ENCODE measurements around the gene CYP4F2. TPM values are rescaled to one million over a fixed set of nuclear protein-coding genes. Genes with fewer than 3 reads are reported as not detected.

Gene CYP4F2
- polyA plus RNA-seq, 1 donor (not counting 4 experiments of a cell fraction or from before 2014, with no cell fraction given): 0.13 TPM

DNA sequence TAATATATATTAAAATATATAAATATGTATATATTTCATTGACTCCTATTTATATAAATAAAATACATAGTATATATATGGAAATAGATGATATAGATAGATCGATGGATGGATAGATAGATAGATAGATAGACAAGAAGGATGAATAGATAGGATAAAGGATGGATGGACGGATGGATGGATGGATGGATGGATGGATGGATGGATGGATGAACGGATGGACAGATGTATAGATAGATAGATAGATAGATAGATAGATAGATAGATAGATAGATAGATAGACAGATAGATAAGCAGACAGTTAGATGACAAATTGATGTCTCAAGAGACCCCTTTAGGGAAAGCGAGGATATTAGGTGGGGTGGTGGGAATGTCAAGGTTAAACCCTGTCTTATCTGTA is 21.4 kb upstream of the CYP4F2 start:
- Histone ChIP-seq H3K9ac (ENCODE audit: control insufficient read depth, extremely low read depth, insufficient read depth, low read length) (no peak overlapping the region), H3K79me2 (ENCODE audit: control insufficient read depth, insufficient read depth, low read length) (no peaks in the 10 kb centered on the region), H3K36me3 (ENCODE audit: control insufficient read depth in 2 of 2, extremely low read depth in 1 of 2, insufficient read depth in 2 of 2, low read length in 2 of 2) (peaks cover 0 to 6% of the 10 kb centered on the region in 2 experiments), H3K27me3 (ENCODE audit: control insufficient read depth, extremely low read depth, insufficient read depth, low read length) (no peaks in the 10 kb centered on the region), H3K4me2 (ENCODE audit: control insufficient read depth, extremely low read depth, insufficient read depth, low read depth, low read length) (no peak overlapping the region), H4K20me1 (ENCODE audit: control insufficient read depth, extremely low read depth, insufficient read depth, low read length) (no peaks in the 10 kb centered on the region), H3K27ac (ENCODE audit: control insufficient read depth, insufficient read depth, low read length) (no peak overlapping the region), H2AFZ (ENCODE audit: control insufficient read depth, low read length) (no peak overlapping the region), H3K9me3 (ENCODE audit: control insufficient read depth, low read depth, low read length) (no peaks in the 10 kb centered on the region), H3K4me1 (ENCODE audit: control insufficient read depth, extremely low read depth, insufficient read depth, low read length) (no peaks in the 10 kb centered on the region), H3K9me1 (ENCODE audit: control insufficient read depth, extremely low read depth, insufficient read depth, low read length) (no peaks in the 10 kb centered on the region), H3K4me3 (ENCODE audit: control insufficient read depth in 2 of 3, extremely low read depth in 1 of 3, insufficient read depth in 2 of 3, low read depth in 1 of 3, low read length in 3 of 3) (no peak overlapping the region)
- TF ChIP-seq, protein P1, sequence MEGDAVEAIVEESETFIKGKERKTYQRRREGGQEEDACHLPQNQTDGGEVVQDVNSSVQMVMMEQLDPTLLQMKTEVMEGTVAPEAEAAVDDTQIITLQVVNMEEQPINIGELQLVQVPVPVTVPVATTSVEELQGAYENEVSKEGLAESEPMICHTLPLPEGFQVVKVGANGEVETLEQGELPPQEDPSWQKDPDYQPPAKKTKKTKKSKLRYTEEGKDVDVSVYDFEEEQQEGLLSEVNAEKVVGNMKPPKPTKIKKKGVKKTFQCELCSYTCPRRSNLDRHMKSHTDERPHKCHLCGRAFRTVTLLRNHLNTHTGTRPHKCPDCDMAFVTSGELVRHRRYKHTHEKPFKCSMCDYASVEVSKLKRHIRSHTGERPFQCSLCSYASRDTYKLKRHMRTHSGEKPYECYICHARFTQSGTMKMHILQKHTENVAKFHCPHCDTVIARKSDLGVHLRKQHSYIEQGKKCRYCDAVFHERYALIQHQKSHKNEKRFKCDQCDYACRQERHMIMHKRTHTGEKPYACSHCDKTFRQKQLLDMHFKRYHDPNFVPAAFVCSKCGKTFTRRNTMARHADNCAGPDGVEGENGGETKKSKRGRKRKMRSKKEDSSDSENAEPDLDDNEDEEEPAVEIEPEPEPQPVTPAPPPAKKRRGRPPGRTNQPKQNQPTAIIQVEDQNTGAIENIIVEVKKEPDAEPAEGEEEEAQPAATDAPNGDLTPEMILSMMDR (optimal IDR thresholded peaks at IDR 0.05 in 1 of 3, IDR thresholded peaks at IDR 0.05 in 1 of 3, conservative IDR thresholded peaks at IDR 0.05 in 1 of 3; ENCODE audit: extremely low read depth in 1 of 3, insufficient read depth in 2 of 3, low read length in 3 of 3): no peak
- no peak for TF ChIP-seq EZH2 (IDR thresholded peaks at IDR 0.05; ENCODE audit: low read length)
- no peak for FAIRE-seq
- dilution Hi-C loops (cut with MboI; ENCODE audit: extremely low pct_ligation_motif_present, low sequenced_read_pairs): no loop called here
- no peak for DNase-seq (ENCODE audit: low read depth, low spot score)

DNA sequence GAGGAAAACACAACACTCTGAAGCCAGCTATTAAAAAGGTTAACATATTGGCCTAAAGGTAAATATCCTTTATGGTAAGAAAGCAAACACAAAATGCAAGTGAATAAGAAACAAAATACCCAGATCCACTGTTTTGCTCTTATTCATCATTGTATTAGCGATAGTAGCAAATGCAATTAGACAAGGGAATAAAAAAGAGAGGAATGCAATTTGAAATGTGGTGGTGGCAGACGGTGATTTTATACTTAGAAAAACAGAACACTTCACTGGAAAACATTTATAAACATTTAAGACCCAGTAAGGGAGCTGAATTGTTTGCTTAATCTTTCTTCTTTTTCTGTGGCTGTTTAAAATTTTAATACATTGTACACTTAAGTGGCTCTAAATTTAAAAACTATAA is 17.2 kb upstream of the CYP4F2 start:
- Histone ChIP-seq H3K27ac (ENCODE audit: control insufficient read depth, insufficient read depth, low read length) (no peak overlapping the region), H3K4me3 (ENCODE audit: control insufficient read depth in 2 of 3, extremely low read depth in 1 of 3, insufficient read depth in 2 of 3, low read depth in 1 of 3, low read length in 3 of 3) (no peak overlapping the region), H4K20me1 (ENCODE audit: control insufficient read depth, extremely low read depth, insufficient read depth, low read length) (no peaks in the 10 kb centered on the region), H3K9me1 (ENCODE audit: control insufficient read depth, extremely low read depth, insufficient read depth, low read length) (no peaks in the 10 kb centered on the region), H3K36me3 (ENCODE audit: control insufficient read depth in 2 of 2, extremely low read depth in 1 of 2, insufficient read depth in 2 of 2, low read length in 2 of 2) (peaks cover 0 to 2% of the 10 kb centered on the region in 2 experiments), H3K79me2 (ENCODE audit: control insufficient read depth, insufficient read depth, low read length) (no peaks in the 10 kb centered on the region), H3K27me3 (ENCODE audit: control insufficient read depth, extremely low read depth, insufficient read depth, low read length) (peaks cover 9% of the 10 kb centered on the region), H3K9ac (ENCODE audit: control insufficient read depth, extremely low read depth, insufficient read depth, low read length) (no peak overlapping the region), H3K4me2 (ENCODE audit: control insufficient read depth, extremely low read depth, insufficient read depth, low read depth, low read length) (no peak overlapping the region), H3K4me1 (ENCODE audit: control insufficient read depth, extremely low read depth, insufficient read depth, low read length) (no peaks in the 10 kb centered on the region), H3K9me3 (ENCODE audit: control insufficient read depth, low read depth, low read length) (no peaks in the 10 kb centered on the region), H2AFZ (ENCODE audit: control insufficient read depth, low read length) (no peak overlapping the region)
- no peak for FAIRE-seq
- DNase-seq (ENCODE audit: low read depth, low spot score): no peak
- dilution Hi-C loops (cut with MboI; ENCODE audit: extremely low pct_ligation_motif_present, low sequenced_read_pairs): no loop called here
- TF ChIP-seq, protein P1 (optimal IDR thresholded peaks at IDR 0.05 in 1 of 3, IDR thresholded peaks at IDR 0.05 in 1 of 3, conservative IDR thresholded peaks at IDR 0.05 in 1 of 3; ENCODE audit: extremely low read depth in 1 of 3, insufficient read depth in 2 of 3, low read length in 3 of 3): no peak
- TF ChIP-seq EZH2 (IDR thresholded peaks at IDR 0.05; ENCODE audit: low read length): no peak

All from keratinocyte (primary cell).